SK-N-SH treated with all-trans-retinoic acid at 6 μM for 48 hours (cell line): ENCODE data around the gene IFI6.

Experiments
- RARB ChIP-seq: fragments of 250-450 bp; sonication (Bioruptor Pico); IDR thresholded peaks from 2 replicates; pipeline ENCODE4 v1.8.0; 2021; ENCODE audit warnings: mild to moderate bottlenecking, moderate library complexity
- TF ChIP-seq, protein P1 (sequence below): fragments of 250-450 bp; sonication (Bioruptor Pico); IDR thresholded peaks from 2 replicates; pipeline ENCODE4 v1.8.0; 2020; ENCODE audit warnings: mild to moderate bottlenecking, moderate library complexity, borderline replicate concordance

DNA sequence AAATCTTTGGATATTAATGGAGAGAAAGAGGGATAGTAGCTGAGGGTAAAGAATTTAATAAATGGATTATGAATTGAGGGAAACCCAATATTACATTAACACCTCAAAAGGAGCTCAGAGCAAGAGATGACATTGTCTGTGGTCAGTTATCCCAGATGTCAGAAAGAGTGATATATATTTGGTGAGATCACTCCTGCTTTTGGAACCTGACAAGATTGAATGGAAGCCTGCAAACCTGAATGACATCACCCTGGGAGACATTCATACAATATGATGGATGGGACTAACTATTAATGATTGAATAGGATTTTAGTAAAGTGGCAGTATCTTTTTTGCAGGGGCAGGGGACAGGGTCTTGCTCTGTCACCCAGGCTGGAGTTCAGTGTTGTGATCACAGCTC is 6.8 kb upstream of the IFI6 start:
- TF ChIP-seq, protein P1, sequence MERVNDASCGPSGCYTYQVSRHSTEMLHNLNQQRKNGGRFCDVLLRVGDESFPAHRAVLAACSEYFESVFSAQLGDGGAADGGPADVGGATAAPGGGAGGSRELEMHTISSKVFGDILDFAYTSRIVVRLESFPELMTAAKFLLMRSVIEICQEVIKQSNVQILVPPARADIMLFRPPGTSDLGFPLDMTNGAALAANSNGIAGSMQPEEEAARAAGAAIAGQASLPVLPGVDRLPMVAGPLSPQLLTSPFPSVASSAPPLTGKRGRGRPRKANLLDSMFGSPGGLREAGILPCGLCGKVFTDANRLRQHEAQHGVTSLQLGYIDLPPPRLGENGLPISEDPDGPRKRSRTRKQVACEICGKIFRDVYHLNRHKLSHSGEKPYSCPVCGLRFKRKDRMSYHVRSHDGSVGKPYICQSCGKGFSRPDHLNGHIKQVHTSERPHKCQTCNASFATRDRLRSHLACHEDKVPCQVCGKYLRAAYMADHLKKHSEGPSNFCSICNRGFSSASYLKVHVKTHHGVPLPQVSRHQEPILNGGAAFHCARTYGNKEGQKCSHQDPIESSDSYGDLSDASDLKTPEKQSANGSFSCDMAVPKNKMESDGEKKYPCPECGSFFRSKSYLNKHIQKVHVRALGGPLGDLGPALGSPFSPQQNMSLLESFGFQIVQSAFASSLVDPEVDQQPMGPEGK (CRISPR knock-in tag), result no peak
- TF ChIP-seq RARB (CRISPR knock-in tag), result no peak
